ENCODE data around the gene ALKBH7.
"Not testable (repeated sequence)": the region's sequence is repeated elsewhere in the genome, so short reads cannot be mapped to it uniquely, and the experiment has no call there.

The ALKBH7 gene

GRCh38 chr19:6372594-6373095 lies at the start of gene ALKBH7:
TSS of gene ALKBH7 (plus strand) at chr19:6372794. CDS start at chr19:6372821, 27 bp downstream.
- peak; percentile 88 to 95 (median 94) for DNase-seq (ENCODE audit: low read depth in 3 of 3)

- DNase-seq (ENCODE audit: low read depth in 3 of 3), result no peak
Measured at GRCh38 chr19:6324757-6325156, 47.8 kb upstream of the ALKBH7 start.

- no peak for DNase-seq (ENCODE audit: low read depth in 3 of 3)
Measured at GRCh38 chr19:6325614-6326013, 47.0 kb upstream of the ALKBH7 start.

GRCh38 chr19:6326815-6327214 lies 45.8 kb upstream of the ALKBH7 start:
- no peak for DNase-seq (ENCODE audit: low read depth in 3 of 3)

- DNase-seq (ENCODE audit: low read depth in 3 of 3), result no peak
Measured at GRCh38 chr19:6333439-6333838, 39.2 kb upstream of the ALKBH7 start, which contains the start of gene ACER1. TSS of gene ACER1 (minus strand) at chr19:6333612. CDS start at chr19:6333551, 61 bp downstream.

- DNase-seq (ENCODE audit: low read depth in 3 of 3), result no peak
Measured at GRCh38 chr19:6334490-6335285, 37.9 kb upstream of the ALKBH7 start.

GRCh38 chr19:6340493-6341201 lies 31.9 kb upstream of the ALKBH7 start:
- no peak for DNase-seq (ENCODE audit: low read depth in 3 of 3)

GRCh38 chr19:6343462-6343861 lies 29.1 kb upstream of the ALKBH7 start:
- DNase-seq (ENCODE audit: low read depth in 3 of 3), result no peak

- DNase-seq (ENCODE audit: low read depth in 3 of 3), result not testable (repeated sequence)
Measured at GRCh38 chr19:6349271-6349670, 23.3 kb upstream of the ALKBH7 start.

- no peak for DNase-seq (ENCODE audit: low read depth in 3 of 3)
Measured at GRCh38 chr19:6350688-6351087, 21.9 kb upstream of the ALKBH7 start.

GRCh38 chr19:6352381-6353165 lies 20.0 kb upstream of the ALKBH7 start:
- DNase-seq (ENCODE audit: low read depth in 3 of 3), result no peak

GRCh38 chr19:6354098-6354674 lies 18.4 kb upstream of the ALKBH7 start:
- DNase-seq (ENCODE audit: low read depth in 3 of 3), result no peak

- DNase-seq (ENCODE audit: low read depth in 3 of 3), result not testable (repeated sequence)
Measured at GRCh38 chr19:6355321-6356040, 17.1 kb upstream of the ALKBH7 start.

- DNase-seq (ENCODE audit: low read depth in 3 of 3), result no peak
Measured at GRCh38 chr19:6357174-6357573, 15.4 kb upstream of the ALKBH7 start.

GRCh38 chr19:6358003-6358402 lies 14.6 kb upstream of the ALKBH7 start:
- DNase-seq (ENCODE audit: low read depth in 3 of 3), result no peak

GRCh38 chr19:6359568-6360341 lies 12.8 kb upstream of the ALKBH7 start:
- no peak for DNase-seq (ENCODE audit: low read depth in 3 of 3)

GRCh38 chr19:6360445-6360844 lies 12.1 kb upstream of the ALKBH7 start:
- not testable (repeated sequence) for DNase-seq (ENCODE audit: low read depth in 3 of 3)

GRCh38 chr19:6360857-6361216 lies 11.8 kb upstream of the ALKBH7 start:
- DNase-seq (ENCODE audit: low read depth in 3 of 3), result not testable (repeated sequence)

- no peak for DNase-seq (ENCODE audit: low read depth in 3 of 3)
Measured at GRCh38 chr19:6362027-6362350, 10.6 kb upstream of the ALKBH7 start.

- no peak for DNase-seq (ENCODE audit: low read depth in 3 of 3)
Measured at GRCh38 chr19:6362351-6362801, 10.2 kb upstream of the ALKBH7 start.

Measured in stimulated activated CD4-positive, alpha-beta T cell treated with anti-CD3 and anti-CD28 coated beads, TNF-alpha, amount 100 ng/mL, for 24 hours (primary cell).